HL-60 (cell line): ENCODE data around the gene PRKCE.

Experiments
- DNase-seq, 2 experiments: peaks; one replicate each; pipeline ENCODE4 v3.0.0-alpha.2; 2010 to 2020; ENCODE audit warnings: low read depth in 1 of 2, low spot score in 1 of 2
- H3K27ac ChIP-seq: fragments of 250-450 bp; sonication (Bioruptor Pico); replicated peaks from 2 replicates; pipeline ENCODE4 v1.5.1; 2020; ENCODE audit warnings: mild to moderate bottlenecking, moderate library complexity
- H3K27me3 ChIP-seq: fragments of 250-450 bp; sonication (Bioruptor Pico); 2 replicates; pipeline ENCODE4 v1.5.1; 2021; ENCODE audit warnings: mild to moderate bottlenecking, moderate library complexity; ENCODE audit not compliant: insufficient read depth, poor library complexity, severe bottlenecking
- H3K4me3 ChIP-seq: replicated peaks from 2 replicates; pipeline ENCODE4 v1.5.1; 2011; ENCODE audit warnings: mild to moderate bottlenecking, control low read depth, low read length; ENCODE audit not compliant: insufficient read depth
- CTCF ChIP-seq: IDR thresholded peaks from one replicate; pipeline ENCODE4 v1.5.1; 2011; ENCODE audit warnings: low read length, control low read depth, inconsistent platforms; ENCODE audit not compliant: insufficient read depth
- GABPA ChIP-seq: IDR thresholded peaks from 2 replicates; pipeline ENCODE4 v1.6.1; 2012; ENCODE audit warnings: low read depth
- POLR2AphosphoS5 ChIP-seq: IDR thresholded peaks from 2 replicates; pipeline ENCODE4 v1.6.1; 2012; ENCODE audit warnings: low read depth
- REST ChIP-seq: IDR thresholded peaks from 2 replicates; pipeline ENCODE4 v1.6.1; 2012; ENCODE audit warnings: low read depth; ENCODE audit not compliant: insufficient replicate concordance
- SPI1 ChIP-seq: IDR thresholded peaks from 2 replicates; pipeline ENCODE4 v1.6.1; 2012; ENCODE audit warnings: low read depth, mild to moderate bottlenecking, borderline replicate concordance

Gene PRKCE

GRCh38 chr2:45892757-45893156, 241.3 kb downstream of the PRKCE start:
- DNase-seq: no peak
- no peaks in the 10 kb centered on the region for H3K27me3 ChIP-seq
- no peak overlapping the region for H3K27ac ChIP-seq
- H3K4me3 ChIP-seq: no peak overlapping the region
- TF ChIP-seq POLR2AphosphoS5 (no peak), CTCF (no peak), REST (no peak), GABPA (no peak), SPI1 (no peak)

- DNase-seq: no peak
- TF ChIP-seq GABPA (no peak), SPI1 (no peak), CTCF (no peak), REST (no peak), POLR2AphosphoS5 (no peak)
- Histone ChIP-seq H3K4me3 (no peak overlapping the region), H3K27me3 (no peaks in the 10 kb centered on the region), H3K27ac (no peak overlapping the region)
These were observed 242.7 kb downstream of the PRKCE start for GRCh38 chr2:45894211-45894610.

- no peak for DNase-seq
- TF ChIP-seq POLR2AphosphoS5 (no peak), CTCF (no peak), SPI1 (no peak), REST (no peak), GABPA (no peak)
- H3K4me3 ChIP-seq: no peak overlapping the region
- no peak overlapping the region for H3K27ac ChIP-seq
- H3K27me3 ChIP-seq: no peaks in the 10 kb centered on the region
These were observed 243.9 kb downstream of the PRKCE start for GRCh38 chr2:45895241-45895861.
